ENCODE measurements around the gene FMN2. TPM values are rescaled to one million over a fixed set of nuclear protein-coding genes. Genes with fewer than 3 reads are reported as not detected.

Gene FMN2
- total RNA-seq, 1 experiment from 2014 or later = 4.6 TPM

DNA sequence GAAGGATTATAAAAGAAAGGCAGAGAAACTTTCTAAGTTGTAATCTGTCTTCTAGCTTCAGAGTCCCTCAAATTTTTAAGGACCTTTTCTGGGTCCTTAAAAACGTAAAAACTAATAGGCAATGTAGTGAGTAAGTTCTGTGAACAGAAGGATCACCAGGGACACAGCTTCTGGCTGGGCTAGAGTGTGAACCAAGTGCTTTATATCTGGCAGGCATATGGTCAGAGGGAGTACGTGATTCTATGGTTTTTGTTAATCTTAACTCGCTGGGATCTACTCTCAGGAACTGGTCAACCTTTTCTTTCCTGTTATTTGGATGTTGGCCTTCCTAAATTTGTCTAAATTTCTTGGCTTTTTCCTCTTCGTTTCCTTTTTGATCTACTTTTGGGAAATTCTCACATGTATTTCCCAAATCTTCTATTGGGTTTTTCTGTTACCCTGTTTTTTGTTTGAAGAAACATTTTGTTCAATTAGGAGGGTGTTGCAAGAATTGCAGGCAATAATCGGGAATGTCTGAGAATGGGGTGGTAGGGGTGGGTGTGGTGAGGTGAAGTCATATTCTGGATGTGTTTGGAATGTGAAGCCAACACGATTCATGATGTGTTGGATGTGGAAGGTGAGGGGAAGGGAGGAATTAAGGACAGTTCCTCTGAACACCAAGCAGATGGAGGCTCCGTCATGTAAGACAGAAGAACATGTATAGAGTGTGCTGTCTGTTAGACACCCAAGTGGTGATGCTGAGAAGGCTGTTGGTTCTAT, 193.2 kb downstream of the FMN2 start:
- Histone ChIP-seq H3K36me3 (ENCODE audit: low read depth, low read length) (no peaks in the 10 kb centered on the region), H3F3A (ENCODE audit: low read length, unreplicated experiment) (no peaks in the 10 kb centered on the region), H3K27me3 (ENCODE audit: low read length) (no peaks in the 10 kb centered on the region), H3K4me1 (ENCODE audit: insufficient read depth, low read length) (0 out of 2 replicates have a peak, but pooled peaks cover 5% of the 10 kb centered on the region), H2AFZ (ENCODE audit: low read length) (no peak overlapping the region), H3K79me2 (ENCODE audit: low read length) (no peaks in the 10 kb centered on the region), H3K4me3 (ENCODE audit: low read length) (no peak overlapping the region), H3K4me2 (ENCODE audit: low read length) (no peak overlapping the region), H3K27ac (ENCODE audit: low read length) (no peak overlapping the region), H3K9ac (ENCODE audit: low read length) (no peak overlapping the region), H3K9me2 (replicated peaks; ENCODE audit: low read length) (no peaks in the 10 kb centered on the region), H3K9me3 (ENCODE audit: low read length) (no peaks in the 10 kb centered on the region), H4K20me1 (ENCODE audit: low read length) (no peaks in the 10 kb centered on the region)
- BruUV-seq (replicated peaks) = no TSS peak
- intact Hi-C loops (cut with micrococcal nuclease) = no loop called here
- DNase-seq (peak; percentile 23), ATAC-seq (no peak)
- POLR2A ChIA-PET (ENCODE audit: unreplicated experiment) = no interaction called here
- TF ChIP-seq EZH2 (IDR thresholded peaks at IDR 0.05; ENCODE audit: low read length, unreplicated experiment) (no peak), CTCF (conservative IDR thresholded peaks at IDR 0.05; ENCODE audit: low read depth, low read length) (no peak), EZH2phosphoT487 (IDR thresholded peaks at IDR 0.05; ENCODE audit: borderline replicate concordance, low read length) (no peak)
- CTCF ChIA-PET = no interaction called here

GRCh38 chr1:240285540-240285939, 193.9 kb downstream of the FMN2 start:
- Histone ChIP-seq H3K4me1 (ENCODE audit: insufficient read depth, low read length) (0 out of 2 replicates have a peak, but pooled peaks cover 5% of the 10 kb centered on the region), H2AFZ (ENCODE audit: low read length) (no peak overlapping the region), H3K79me2 (ENCODE audit: low read length) (no peaks in the 10 kb centered on the region), H3K4me3 (ENCODE audit: low read length) (no peak overlapping the region), H3K27me3 (ENCODE audit: low read length) (no peaks in the 10 kb centered on the region), H3K9ac (ENCODE audit: low read length) (no peak overlapping the region), H4K20me1 (ENCODE audit: low read length) (no peaks in the 10 kb centered on the region), H3K4me2 (ENCODE audit: low read length) (no peak overlapping the region), H3K9me3 (ENCODE audit: low read length) (no peaks in the 10 kb centered on the region), H3F3A (ENCODE audit: low read length, unreplicated experiment) (no peaks in the 10 kb centered on the region), H3K27ac (ENCODE audit: low read length) (no peak overlapping the region), H3K9me2 (replicated peaks; ENCODE audit: low read length) (no peaks in the 10 kb centered on the region), H3K36me3 (ENCODE audit: low read depth, low read length) (no peaks in the 10 kb centered on the region)
- DNase-seq = no peak
- no TSS peak for BruUV-seq (replicated peaks)
- intact Hi-C loops (cut with micrococcal nuclease) = no loop called here
- TF ChIP-seq EZH2 (IDR thresholded peaks at IDR 0.05; ENCODE audit: low read length, unreplicated experiment) = no peak
- no peak for TF ChIP-seq EZH2phosphoT487 (IDR thresholded peaks at IDR 0.05; ENCODE audit: borderline replicate concordance, low read length)
- no peak for TF ChIP-seq CTCF (conservative IDR thresholded peaks at IDR 0.05; ENCODE audit: low read depth, low read length)
- CTCF ChIA-PET = no interaction called here
- no peak for ATAC-seq
- POLR2A ChIA-PET (ENCODE audit: unreplicated experiment) = no interaction called here

DNA sequence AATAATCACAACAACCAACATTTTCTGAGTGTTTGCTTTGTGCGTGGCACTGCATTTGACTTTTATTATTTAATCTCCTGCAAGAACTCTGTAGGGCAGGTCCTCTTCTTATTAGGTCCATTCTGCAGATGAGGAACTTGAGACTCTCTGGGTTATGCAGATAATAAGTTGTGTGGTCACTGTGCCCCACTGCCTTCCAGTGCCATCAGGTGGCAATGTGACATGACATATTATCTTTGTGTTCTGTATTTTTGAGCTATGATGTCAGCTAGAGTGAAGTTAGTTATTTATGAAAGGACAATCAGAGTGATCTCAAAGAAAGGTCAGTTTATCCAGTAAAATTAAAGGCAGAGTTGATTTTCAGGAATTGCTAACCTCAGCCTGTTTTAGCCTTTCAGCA, 196.0 kb downstream of the FMN2 start:
- ATAC-seq = no peak
- Histone ChIP-seq H3K9me2 (replicated peaks; ENCODE audit: low read length) (no peaks in the 10 kb centered on the region), H3K4me1 (ENCODE audit: insufficient read depth, low read length) (0 out of 2 replicates have a peak, but pooled peaks cover 5% of the 10 kb centered on the region), H3K4me3 (ENCODE audit: low read length) (no peak overlapping the region), H3K9ac (ENCODE audit: low read length) (no peak overlapping the region), H3K36me3 (ENCODE audit: low read depth, low read length) (no peaks in the 10 kb centered on the region), H3K79me2 (ENCODE audit: low read length) (no peaks in the 10 kb centered on the region), H3F3A (ENCODE audit: low read length, unreplicated experiment) (no peaks in the 10 kb centered on the region), H3K4me2 (ENCODE audit: low read length) (no peak overlapping the region), H2AFZ (ENCODE audit: low read length) (no peak overlapping the region), H3K9me3 (ENCODE audit: low read length) (no peaks in the 10 kb centered on the region), H4K20me1 (ENCODE audit: low read length) (no peaks in the 10 kb centered on the region), H3K27me3 (ENCODE audit: low read length) (no peaks in the 10 kb centered on the region), H3K27ac (ENCODE audit: low read length) (no peak overlapping the region)
- no TSS peak for BruUV-seq (replicated peaks)
- TF ChIP-seq EZH2 (IDR thresholded peaks at IDR 0.05; ENCODE audit: low read length, unreplicated experiment) = no peak
- TF ChIP-seq CTCF (conservative IDR thresholded peaks at IDR 0.05; ENCODE audit: low read depth, low read length) = no peak
- no peak for TF ChIP-seq EZH2phosphoT487 (IDR thresholded peaks at IDR 0.05; ENCODE audit: borderline replicate concordance, low read length)
- ChIA-PET POLR2A (ENCODE audit: unreplicated experiment) (no interaction called here), CTCF (interaction anchor here (0.5 to 0.9 kb wide), 2 partner anchors 225 to 314 kb away, joined by 4 to 5 read pairs; no protein-coding TSS in a partner anchor)
- no peak for DNase-seq
- intact Hi-C loops (cut with micrococcal nuclease) = no loop called here

Measured in PC-3 (cell line).